Sigmoid colon (tissue), 7 donors: ENCODE measurements around the gene COL1A2. TPM values are rescaled to one million over a fixed set of nuclear protein-coding genes. Genes with fewer than 3 reads are reported as not detected.
A peak's percentile ranks its signal among the peaks of the same experiment; 100 is the strongest.

ENCODE experiments used
- DNase-seq: peaks from one replicate; pipeline ENCODE4 v3.0.0-alpha.2; 2019
- H3K27ac ChIP-seq, 4 donors: fragments of 200-600 bp; sonication (generic); one replicate each; pipeline ENCODE4 v1.5.1; 2016 to 2019; ENCODE audit warnings: mild to moderate bottlenecking in 1 of 4
- H3K27me3 ChIP-seq, 3 donors: fragments of 200-600 bp; sonication (generic); one replicate each; pipeline ENCODE4 v1.5.1; 2019; ENCODE audit warnings: mild to moderate bottlenecking in 1 of 3
- H3K36me3 ChIP-seq, 4 donors: fragments of 200-600 bp; sonication (generic); one replicate each; pipeline ENCODE4 v1.5.1; 2016 to 2019
- H3K4me1 ChIP-seq, 4 donors: fragments of 200-600 bp; sonication (generic); one replicate each; pipeline ENCODE4 v1.5.1; 2017 to 2019
- H3K4me3 ChIP-seq, 4 donors: fragments of 200-600 bp; sonication (generic); one replicate each; pipeline ENCODE4 v1.5.1; 2017 to 2019; ENCODE audit warnings: mild to moderate bottlenecking in 2 of 4, moderate library complexity in 1 of 4
- H3K9me3 ChIP-seq, 4 donors: fragments of 200-600 bp in 3 of 4; sonication (generic) in 3 of 4; one replicate each; pipeline versions ENCODE4 v1.5.1 to v1.6.1; 2013 to 2019
- CTCF ChIP-seq, 4 experiments: fragments of 450-650 bp in 3 of 4; fragments of 200-600 bp in 1 of 4; IDR thresholded peaks; one replicate each; pipeline ENCODE4 v1.5.1; 2016 to 2019; ENCODE audit warnings: antibody characterized with exemption in 4 of 4, mild to moderate bottlenecking in 3 of 4, moderate library complexity in 2 of 4
- EP300 ChIP-seq, 4 donors: sonication (generic); formaldehyde crosslinking; IDR thresholded peaks; one replicate each; pipeline ENCODE4 v1.6.1; 2017; ENCODE audit warnings: antibody characterized with exemption in 4 of 4
- POLR2A ChIP-seq, 2 donors: fragments of 450-650 bp; IDR thresholded peaks; one replicate each; pipeline ENCODE4 v1.6.1; 2016; ENCODE audit warnings: antibody characterized with exemption in 2 of 2, mild to moderate bottlenecking in 2 of 2, moderate library complexity in 2 of 2
- POLR2AphosphoS5 ChIP-seq, 4 donors: sonication (generic); formaldehyde crosslinking; IDR thresholded peaks; one replicate each; pipeline ENCODE4 v1.6.1; 2017; ENCODE audit warnings: antibody characterized with exemption in 4 of 4
- WGBS, 2 donors: extraction: QIAGEN DNeasy Blood & Tissue Kit; methylation state at CpG; one replicate each; pipeline ENCODE4 v1.1.7; 2013; 5-methylcytosine and 5-hydroxymethylcytosine counted together
- intact Hi-C: fragments of 100-400 bp; cut with DNase I; formaldehyde crosslinking; loops from one replicate; pipeline ENCODE4 v1.15.1; 2023
- polyA plus RNA-seq, 3 donors: library from polyadenylated mRNA; stranded (reverse); fragments of 200-250 nt; gene quantifications; one replicate each; pipeline ENCODE4 v1.2.3, GENCODE V29; 2013
- total RNA-seq, 4 donors: library from RNA; depleted of rRNA; stranded (reverse); fragments of >200 nt; gene quantifications; one replicate each; pipeline ENCODE4 v1.1.0, GENCODE V29; 2016
- donor health status: healthy with polysubstance abuse.
- donor health status: Bipolar disorder and iron deficiency.
- donor health status: healthy.

Gene COL1A2
- total and polyA plus RNA-seq, 7 donors: 12.3 to 1,047 (median 104) TPM

- Histone ChIP-seq H3K4me3 (peak overlapping the region in 2 of 4 donors; percentile 6 to 72), H3K4me1 (peaks cover 0 to 77% (median 49%) of the 10 kb centered on the region in 4 donors), H3K27me3 (no peaks in the 10 kb centered on the region), H3K27ac (peak overlapping the region in 3 of 4 donors; percentile 33 to 89 (median 46)), H3K36me3 (peaks cover 10 to 77% (median 53%) of the 10 kb centered on the region in 4 donors), H3K9me3 (no peaks in the 10 kb centered on the region)
- intact Hi-C loops: no loop called here
- DNase-seq: no peak
- no peak for TF ChIP-seq POLR2AphosphoS5 (IDR thresholded peaks at IDR 0.05)
- TF ChIP-seq POLR2A (IDR thresholded peaks at IDR 0.05): no peak
- no peak for TF ChIP-seq EP300 (IDR thresholded peaks at IDR 0.05)
- no peak for TF ChIP-seq CTCF (IDR thresholded peaks at IDR 0.05)
- 85 to 87% methylated on average over 2 of the region's 2 CpGs for WGBS, 2 donors
These were observed 5.3 kb downstream of the COL1A2 start for GRCh38 chr7:94400022-94400421.

GRCh38 chr7:94400643-94401427 is 6.1 kb downstream of the COL1A2 start:
- no peaks in the 10 kb centered on the region for H3K9me3 ChIP-seq
- H3K4me3 ChIP-seq: peak overlapping the region in 2 of 4 donors; percentile 6 to 72
- TF ChIP-seq POLR2AphosphoS5 (IDR thresholded peaks at IDR 0.05) (no peak), EP300 (IDR thresholded peaks at IDR 0.05) (no peak)
- peak overlapping the region; percentile 33 to 89 (median 48) for H3K27ac ChIP-seq
- no peaks in the 10 kb centered on the region for H3K27me3 ChIP-seq
- intact Hi-C loops: no loop called here
- no peak for DNase-seq
- H3K4me1 ChIP-seq: peaks cover 0 to 81% (median 52%) of the 10 kb centered on the region in 4 donors
- 79 to 82% methylated on average over 6 of the region's 6 CpGs for WGBS, 2 donors
- H3K36me3 ChIP-seq: peaks cover 10 to 85% (median 61%) of the 10 kb centered on the region in 4 donors

- no peaks in the 10 kb centered on the region for H3K27me3 ChIP-seq
- peaks cover 10 to 91% (median 65%) of the 10 kb centered on the region in 4 donors for H3K36me3 ChIP-seq
- intact Hi-C loops: no loop called here
- H3K4me1 ChIP-seq: peaks cover 0 to 82% (median 52%) of the 10 kb centered on the region in 4 donors
- no peaks in the 10 kb centered on the region for H3K9me3 ChIP-seq
- H3K4me3 ChIP-seq: no peak overlapping the region
- 15 to 51% methylated on average over 1 of the region's 1 CpG for WGBS, 2 donors
- no peak for TF ChIP-seq CTCF (IDR thresholded peaks at IDR 0.05)
- TF ChIP-seq EP300 (IDR thresholded peaks at IDR 0.05): no peak
- TF ChIP-seq POLR2AphosphoS5 (IDR thresholded peaks at IDR 0.05): no peak
- TF ChIP-seq POLR2A (IDR thresholded peaks at IDR 0.05): no peak
- DNase-seq: no peak
- H3K27ac ChIP-seq: peak overlapping the region in 3 of 4 donors; percentile 46 to 89 (median 51)
These were observed 6.7 kb downstream of the COL1A2 start for GRCh38 chr7:94401428-94401814.

- 72 to 82% methylated on average over 1 of the region's 1 CpG for WGBS, 2 donors
- intact Hi-C loops: no loop called here
- Histone ChIP-seq H3K27ac (peak overlapping the region in 2 of 4 donors; percentile 46 to 89), H3K9me3 (no peaks in the 10 kb centered on the region), H3K4me3 (no peak overlapping the region), H3K27me3 (no peaks in the 10 kb centered on the region), H3K36me3 (peaks cover 15 to 100% (median 85%) of the 10 kb centered on the region in 4 donors), H3K4me1 (peaks cover 0 to 64% (median 43%) of the 10 kb centered on the region in 4 donors)
- no peak for DNase-seq
- TF ChIP-seq CTCF (IDR thresholded peaks at IDR 0.05) (no peak), POLR2A (IDR thresholded peaks at IDR 0.05) (no peak), POLR2AphosphoS5 (IDR thresholded peaks at IDR 0.05) (no peak), EP300 (IDR thresholded peaks at IDR 0.05) (no peak)
These were observed 8.9 kb downstream of the COL1A2 start for GRCh38 chr7:94403546-94403945.

- DNase-seq: no peak
- intact Hi-C loops: no loop called here
- 32 to 47% methylated on average over 1 of the region's 1 CpG for WGBS, 2 donors
- Histone ChIP-seq H3K4me3 (no peak overlapping the region), H3K36me3 (peaks cover 19 to 100% (median 92%) of the 10 kb centered on the region in 4 donors), H3K4me1 (peaks cover 0 to 59% (median 32%) of the 10 kb centered on the region in 4 donors), H3K9me3 (no peaks in the 10 kb centered on the region), H3K27ac (peak overlapping the region in 3 of 4 donors; percentile 14 to 89 (median 16)), H3K27me3 (no peaks in the 10 kb centered on the region)
- TF ChIP-seq POLR2AphosphoS5 (IDR thresholded peaks at IDR 0.05) (no peak), POLR2A (IDR thresholded peaks at IDR 0.05) (no peak), EP300 (IDR thresholded peaks at IDR 0.05) (no peak), CTCF (IDR thresholded peaks at IDR 0.05) (no peak)
These were observed 10.8 kb downstream of the COL1A2 start for GRCh38 chr7:94405506-94405905.
